GM18508 (cell line): Measurements from ENCODE around the gene ZNF283.
"Not testable (repeated sequence)": the region's sequence is repeated elsewhere in the genome, so short reads cannot be mapped to it uniquely, and the experiment has no call there.

Source experiments
- ATAC-seq: cut with Tn5 transposase; IDR thresholded peaks from one replicate; pipeline ENCODE4 v1.9.1; 2021; ENCODE audit warnings: moderate number of reproducible peaks; ENCODE audit not compliant: insufficient read depth, unreplicated experiment

The ZNF283 gene

GRCh38 chr19:43798546-43799409 is 28.3 kb upstream of the ZNF283 start:
- no peak for ATAC-seq

DNA sequence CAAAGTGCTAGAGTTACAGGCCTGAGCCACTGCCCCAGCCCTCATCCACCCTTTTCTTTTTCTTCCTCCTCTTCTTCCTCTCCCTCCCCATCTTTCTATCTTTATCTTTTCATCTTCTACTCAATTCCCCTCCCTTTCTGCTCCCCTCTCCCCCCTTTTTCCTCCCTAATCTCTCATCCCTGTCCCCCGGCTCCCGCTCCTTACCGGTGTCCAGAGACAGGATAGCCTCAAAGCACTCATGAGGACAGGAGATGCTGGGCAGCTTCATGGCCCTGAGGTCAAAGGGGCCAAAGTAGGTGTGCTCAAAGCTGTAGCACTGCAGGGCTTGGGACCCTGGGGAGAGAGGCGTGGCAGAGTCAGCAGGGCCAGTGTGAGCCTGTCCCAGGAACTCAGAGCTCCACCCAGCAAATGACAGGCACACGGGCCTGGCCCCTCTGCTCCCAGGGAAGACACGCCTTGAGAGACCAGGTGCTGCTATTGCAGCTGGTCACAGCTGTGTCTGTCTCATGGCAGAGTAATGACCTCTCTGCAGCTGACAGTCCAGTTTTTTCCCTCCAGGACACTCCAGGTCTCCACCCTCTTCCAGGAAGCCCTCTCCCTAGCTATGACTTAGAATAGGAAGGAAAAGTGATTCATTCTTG is 27.5 kb upstream of the ZNF283 start:
- no peak for ATAC-seq

DNA sequence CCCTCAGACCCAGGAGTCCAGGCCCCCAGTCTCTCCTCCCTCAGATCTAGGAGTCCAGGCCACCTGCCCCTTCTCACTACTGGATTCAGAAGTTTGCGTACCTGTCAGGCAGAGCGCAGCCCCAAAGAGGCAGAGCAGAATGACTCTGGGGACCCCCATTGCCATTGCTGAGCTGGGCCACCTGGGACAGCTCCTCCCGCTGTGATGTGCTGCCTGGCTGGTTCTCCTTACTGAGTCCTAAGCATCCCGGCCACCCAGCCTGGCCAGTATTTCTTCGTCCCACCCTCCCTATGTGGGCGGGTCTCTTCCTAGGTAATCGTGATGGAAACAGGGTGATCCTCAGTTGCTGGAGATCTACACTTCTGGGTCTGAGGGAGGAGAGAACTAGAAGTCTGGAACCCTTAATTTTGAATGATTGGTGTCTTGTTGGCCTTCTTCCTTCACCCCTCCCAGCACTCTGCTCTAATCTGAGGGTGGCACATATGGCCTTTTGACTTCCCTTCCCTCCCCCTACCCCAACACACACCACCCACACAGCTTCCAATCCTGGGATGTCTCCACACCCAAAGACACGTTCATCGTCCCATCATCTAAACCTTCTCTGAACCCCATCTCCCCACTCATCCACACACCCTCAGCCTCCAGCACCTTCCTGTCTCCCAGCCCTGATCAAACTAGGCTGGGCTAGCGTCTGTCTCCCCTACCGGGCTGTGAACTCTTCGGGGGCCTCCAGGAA is 24.7 kb upstream of the ZNF283 start, which contains the start of gene LYPD5:
TSS of gene LYPD5 (minus strand) at position 232 of the 736 bp plus-strand sequence. CDS start at position 165, 67 bp downstream.
- ATAC-seq = no peak

DNA sequence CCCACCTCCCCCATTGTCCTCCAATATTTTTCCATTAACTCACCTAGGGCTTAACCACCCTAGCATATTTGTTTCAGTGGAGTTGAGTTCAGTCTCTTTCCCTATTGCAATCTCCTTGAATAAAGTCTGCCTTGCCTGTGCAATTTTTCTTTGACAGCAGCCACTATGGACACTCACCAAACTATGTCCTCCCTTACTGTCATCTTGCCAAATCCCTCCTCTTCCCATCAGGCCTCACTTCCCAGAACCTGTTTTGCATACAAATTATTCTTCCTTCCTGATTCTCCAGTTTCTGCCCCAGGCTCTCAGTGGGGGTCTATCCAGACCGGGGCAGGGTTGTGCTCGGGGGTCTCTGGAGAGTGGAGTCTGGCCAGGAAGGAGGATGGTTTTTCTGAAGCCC is 22.7 kb upstream of the ZNF283 start:
- ATAC-seq = no peak

GRCh38 chr19:43806401-43806800 is 20.7 kb upstream of the ZNF283 start:
- not testable (repeated sequence) for ATAC-seq

DNA sequence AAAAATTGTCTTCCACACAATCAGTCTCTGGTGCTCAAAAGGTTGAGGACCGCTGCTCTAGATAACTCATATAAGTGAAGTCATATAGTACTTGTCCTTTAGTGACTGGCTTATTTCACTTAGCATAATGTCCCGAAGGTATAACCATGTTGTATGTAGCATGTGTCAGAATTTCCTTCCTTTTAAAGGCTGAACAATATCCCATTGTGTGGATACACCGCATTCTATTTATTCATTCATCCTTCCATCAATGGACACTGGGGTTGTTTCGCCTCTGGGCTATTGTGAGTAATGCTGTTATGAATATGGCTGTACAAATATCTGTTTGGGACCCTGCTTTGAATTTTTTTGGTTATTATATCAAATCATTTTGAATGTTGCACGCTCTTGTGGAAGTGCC is 20.3 kb upstream of the ZNF283 start:
- no peak for ATAC-seq

DNA sequence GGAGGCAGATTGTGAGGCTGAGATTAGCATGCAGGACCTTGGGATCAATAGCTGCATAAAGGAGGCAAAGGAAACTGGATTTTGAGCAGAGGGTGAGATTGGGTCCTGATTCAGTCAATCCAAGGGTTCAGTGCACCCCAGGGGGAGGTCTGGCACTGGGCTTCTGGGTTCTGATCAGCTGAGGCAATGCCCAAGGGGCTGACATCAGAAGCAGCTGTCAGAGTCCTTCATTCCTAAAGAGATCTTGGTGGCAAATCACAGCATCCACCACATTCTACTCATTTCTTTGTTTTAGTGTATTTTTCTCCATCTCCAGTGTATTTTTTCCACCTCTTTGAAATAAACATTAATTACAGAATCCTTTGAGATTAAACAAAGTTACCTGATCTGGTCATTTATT is 19.5 kb upstream of the ZNF283 start:
- ATAC-seq = no peak

GRCh38 chr19:43809762-43810696 is 17.1 kb upstream of the ZNF283 start:
- no peak for ATAC-seq

DNA sequence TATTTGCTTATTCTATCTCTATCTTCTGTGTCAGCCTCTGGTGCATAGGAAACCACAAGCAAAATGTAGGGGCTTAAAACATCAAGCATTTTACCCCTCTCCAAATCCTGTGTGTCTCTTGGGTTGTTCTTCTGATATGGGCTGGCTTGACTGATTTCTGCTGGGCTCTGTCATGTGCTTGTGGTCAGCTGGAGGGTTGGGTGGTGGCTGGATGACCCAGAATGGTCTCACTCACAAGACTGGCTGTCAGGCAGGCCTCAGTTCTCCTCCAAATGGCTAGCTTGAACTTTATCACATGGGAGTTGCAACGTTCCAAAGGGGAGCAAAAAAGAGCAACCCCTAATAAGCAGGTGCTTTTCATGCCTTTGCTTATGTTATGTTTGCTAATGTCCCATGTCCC is 15.3 kb upstream of the ZNF283 start:
- no peak for ATAC-seq

DNA sequence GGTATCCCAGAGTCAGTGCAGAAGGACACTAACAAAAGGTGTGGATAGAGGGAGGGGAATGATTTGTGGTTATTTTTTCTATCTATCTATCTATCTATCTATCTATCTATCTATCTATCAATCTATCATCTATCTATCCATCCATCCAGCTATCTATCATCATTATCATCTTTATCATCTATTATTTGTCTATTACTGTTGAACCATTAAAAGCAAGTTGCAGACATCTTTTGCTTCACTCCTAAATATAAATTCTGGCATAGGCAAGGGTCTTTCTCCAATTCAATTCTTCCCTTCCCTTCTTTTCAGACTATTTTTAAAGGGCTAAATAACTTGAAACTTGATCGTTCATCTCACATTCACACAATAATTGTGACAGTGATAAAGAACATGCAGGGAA is 14.9 kb upstream of the ZNF283 start:
- ATAC-seq = no peak

GRCh38 chr19:43812688-43813087 is 14.4 kb upstream of the ZNF283 start:
- ATAC-seq = no peak

DNA sequence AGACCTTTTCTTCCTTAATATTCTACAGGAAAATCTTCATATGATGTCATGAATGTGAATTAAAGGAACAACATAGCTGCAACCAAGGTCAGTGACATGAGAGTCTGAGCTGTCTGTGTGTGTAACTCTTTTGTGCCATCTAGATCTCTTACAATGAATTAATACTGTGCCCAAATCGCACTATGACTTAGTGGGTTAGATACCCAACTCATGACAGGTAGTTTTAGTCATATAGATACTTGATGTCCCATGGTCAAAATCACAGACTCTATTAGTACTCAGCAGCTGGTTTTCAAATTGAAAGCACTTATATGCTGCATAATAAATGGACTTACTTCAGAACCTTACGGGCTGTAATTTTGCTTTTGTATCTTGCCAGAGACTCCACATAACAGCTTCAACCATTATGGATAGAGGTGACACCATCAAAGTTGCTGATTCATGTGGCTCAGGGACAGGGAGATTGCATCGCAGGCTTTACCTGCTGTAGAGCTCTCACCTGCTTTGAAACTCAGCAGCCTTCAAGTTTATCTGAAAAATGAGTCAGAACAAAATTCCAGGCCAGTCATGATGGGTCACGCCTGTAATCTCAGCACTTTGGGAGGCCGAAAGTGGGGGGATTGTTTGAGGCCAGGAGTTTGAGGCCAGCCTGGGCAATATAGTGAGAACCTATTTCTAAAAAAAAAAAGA is 12.3 kb upstream of the ZNF283 start:
- no peak for ATAC-seq

GRCh38 chr19:43817454-43817853 is 9.7 kb upstream of the ZNF283 start:
- not testable (repeated sequence) for ATAC-seq

GRCh38 chr19:43818500-43818899 is 8.6 kb upstream of the ZNF283 start:
- ATAC-seq = no peak

- no peak for ATAC-seq
These were observed 6.8 kb upstream of the ZNF283 start for GRCh38 chr19:43820098-43820883.

DNA sequence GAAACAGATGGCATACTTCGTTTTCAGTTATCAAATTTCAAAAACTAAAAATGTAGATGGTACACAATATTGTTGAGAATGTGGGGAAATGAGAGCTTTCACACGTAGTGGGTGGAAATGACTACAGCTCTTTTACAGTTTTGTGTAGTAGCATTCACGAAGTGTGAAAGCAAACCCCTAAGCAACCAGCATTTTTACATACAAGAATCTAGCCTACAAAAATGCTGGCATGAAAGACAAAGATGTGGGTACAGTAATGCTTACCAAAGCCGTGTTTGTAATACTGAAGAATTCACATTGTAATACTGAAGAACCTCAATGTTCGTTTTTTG is 6.3 kb upstream of the ZNF283 start:
- no peak for ATAC-seq

GRCh38 chr19:43823856-43824255 is 3.3 kb upstream of the ZNF283 start:
- not testable (repeated sequence) for ATAC-seq

GRCh38 chr19:43824572-43824971 is 2.5 kb upstream of the ZNF283 start:
- ATAC-seq = not testable (repeated sequence)

DNA sequence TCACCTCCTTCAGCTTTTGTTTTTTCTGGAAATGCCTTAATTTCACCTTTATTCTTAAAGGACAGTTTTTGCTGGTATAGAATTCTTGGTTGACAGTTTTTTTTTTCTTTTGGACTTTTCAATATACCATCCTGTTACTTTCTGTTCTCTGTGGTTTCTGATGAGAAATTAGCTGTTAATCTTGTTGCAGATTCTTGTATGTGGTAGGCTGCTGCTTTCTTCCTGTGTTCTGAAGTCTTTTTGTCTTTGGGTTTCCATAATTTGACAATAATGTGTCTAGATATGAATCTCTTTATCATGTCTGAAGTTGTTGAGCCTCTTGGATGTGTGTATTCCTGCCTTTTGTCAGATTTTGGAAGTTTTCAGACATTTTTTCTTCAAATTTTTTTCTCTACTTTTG is 12.0 kb downstream of the ZNF283 start:
- ATAC-seq = no peak
